ENCODE data around the gene CCDC126. TPM values are rescaled to one million over a fixed set of nuclear protein-coding genes. Genes with fewer than 3 reads are reported as not detected.

CCDC126 gene
- total RNA-seq, 1 donor from 2014 or later: 9.9 TPM

- TF ChIP-seq, protein P1, sequence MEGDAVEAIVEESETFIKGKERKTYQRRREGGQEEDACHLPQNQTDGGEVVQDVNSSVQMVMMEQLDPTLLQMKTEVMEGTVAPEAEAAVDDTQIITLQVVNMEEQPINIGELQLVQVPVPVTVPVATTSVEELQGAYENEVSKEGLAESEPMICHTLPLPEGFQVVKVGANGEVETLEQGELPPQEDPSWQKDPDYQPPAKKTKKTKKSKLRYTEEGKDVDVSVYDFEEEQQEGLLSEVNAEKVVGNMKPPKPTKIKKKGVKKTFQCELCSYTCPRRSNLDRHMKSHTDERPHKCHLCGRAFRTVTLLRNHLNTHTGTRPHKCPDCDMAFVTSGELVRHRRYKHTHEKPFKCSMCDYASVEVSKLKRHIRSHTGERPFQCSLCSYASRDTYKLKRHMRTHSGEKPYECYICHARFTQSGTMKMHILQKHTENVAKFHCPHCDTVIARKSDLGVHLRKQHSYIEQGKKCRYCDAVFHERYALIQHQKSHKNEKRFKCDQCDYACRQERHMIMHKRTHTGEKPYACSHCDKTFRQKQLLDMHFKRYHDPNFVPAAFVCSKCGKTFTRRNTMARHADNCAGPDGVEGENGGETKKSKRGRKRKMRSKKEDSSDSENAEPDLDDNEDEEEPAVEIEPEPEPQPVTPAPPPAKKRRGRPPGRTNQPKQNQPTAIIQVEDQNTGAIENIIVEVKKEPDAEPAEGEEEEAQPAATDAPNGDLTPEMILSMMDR (conservative IDR thresholded peaks at IDR 0.05; ENCODE audit: low read depth, low read length): no peak
- H3K4me3 ChIP-seq (ENCODE audit: low read depth, low read length): no peak overlapping the region
These were observed 6.7 kb upstream of the CCDC126 start for GRCh38 chr7:23590529-23590928.

GRCh38 chr7:23593706-23594105, 3.5 kb upstream of the CCDC126 start:
- DNase-seq (ENCODE audit: low read depth): no peak
- H3K4me3 ChIP-seq (ENCODE audit: low read depth, low read length): no peak overlapping the region
- TF ChIP-seq, protein P1 (conservative IDR thresholded peaks at IDR 0.05; ENCODE audit: low read depth, low read length): no peak

More at GRCh38 chr7:23590529-23590928, 6.7 kb upstream of the CCDC126 start:
- DNase-seq (ENCODE audit: low read depth): no peak

- peak; percentile 35 for DNase-seq (ENCODE audit: low read depth)
- TF ChIP-seq, protein P1 (conservative IDR thresholded peaks at IDR 0.05; ENCODE audit: low read depth, low read length): no peak
- H3K4me3 ChIP-seq (ENCODE audit: low read depth, low read length): no peak overlapping the region
These were observed 2.1 kb upstream of the CCDC126 start for GRCh38 chr7:23594879-23595604.

GRCh38 chr7:23598296-23598695, 1.1 kb downstream of the CCDC126 start:
- TF ChIP-seq, protein P1 (conservative IDR thresholded peaks at IDR 0.05; ENCODE audit: low read depth, low read length): no peak
- H3K4me3 ChIP-seq (ENCODE audit: low read depth, low read length): peak overlapping the region; percentile 72
- DNase-seq (ENCODE audit: low read depth): no peak

GRCh38 chr7:23600236-23600635, 3.1 kb downstream of the CCDC126 start:
- DNase-seq (ENCODE audit: low read depth): no peak
- no peak overlapping the region for H3K4me3 ChIP-seq (ENCODE audit: low read depth, low read length)
- TF ChIP-seq, protein P1 (conservative IDR thresholded peaks at IDR 0.05; ENCODE audit: low read depth, low read length): no peak

- no peak overlapping the region for H3K4me3 ChIP-seq (ENCODE audit: low read depth, low read length)
- TF ChIP-seq, protein P1 (conservative IDR thresholded peaks at IDR 0.05; ENCODE audit: low read depth, low read length): no peak
- DNase-seq (ENCODE audit: low read depth): no peak
These were observed 6.6 kb downstream of the CCDC126 start for GRCh38 chr7:23603632-23604295.

Data from epithelial cell of proximal tubule (primary cell).